Liver (tissue), 9 donors: ENCODE results near the gene EXOC6B. TPM values are rescaled to one million over a fixed set of nuclear protein-coding genes. Genes with fewer than 3 reads are reported as not detected.

Source experiments
- DNase-seq: peaks from one replicate; pipeline ENCODE4 v3.0.0-alpha.2; 2017; ENCODE audit warnings: low spot score
- H3K27ac ChIP-seq, 2 donors: one replicate each; pipeline ENCODE4 v1.7.0; 2013; ENCODE audit warnings: inconsistent platforms in 2 of 2, low read length in 2 of 2, control low read depth in 1 of 2, low read depth in 1 of 2, mild to moderate bottlenecking in 1 of 2
- H3K27me3 ChIP-seq, 4 donors: one replicate each; pipeline versions ENCODE4 v1.6.1 to v1.7.0; 2013; ENCODE audit warnings: low read length in 3 of 4, inconsistent platforms in 1 of 4, mild to moderate bottlenecking in 1 of 4, moderate library complexity in 1 of 4; ENCODE audit not compliant: control insufficient read depth in 4 of 4, insufficient read depth in 4 of 4
- H3K36me3 ChIP-seq, 4 donors: one replicate each; pipeline versions ENCODE4 v1.6.1 to v1.7.0; 2013; ENCODE audit warnings: low read length in 3 of 4, mild to moderate bottlenecking in 3 of 4, low read depth in 1 of 4, moderate library complexity in 1 of 4; ENCODE audit not compliant: control insufficient read depth in 4 of 4, insufficient read depth in 3 of 4
- H3K4me1 ChIP-seq, 4 donors: one replicate each; pipeline versions ENCODE4 v1.6.1 to v1.7.0; 2013; ENCODE audit warnings: low read length in 3 of 4, mild to moderate bottlenecking in 3 of 4, moderate library complexity in 1 of 4; ENCODE audit not compliant: control insufficient read depth in 4 of 4, insufficient read depth in 4 of 4
- H3K4me3 ChIP-seq, 3 donors: one replicate each; pipeline versions ENCODE4 v1.6.1 to v1.7.0; 2013; ENCODE audit warnings: low read length in 3 of 3, control low read depth in 1 of 3, low read depth in 1 of 3, mild to moderate bottlenecking in 1 of 3
- H3K9ac ChIP-seq, 2 donors: one replicate each; pipeline ENCODE4 v1.7.0; 2013; ENCODE audit warnings: low read length in 2 of 2, mild to moderate bottlenecking in 2 of 2, moderate library complexity in 2 of 2, control low read depth in 1 of 2, low read depth in 1 of 2
- H3K9me3 ChIP-seq, 4 donors: one replicate each; pipeline versions ENCODE4 v1.6.1 to v1.7.0; 2013; ENCODE audit warnings: low read length in 3 of 4; ENCODE audit not compliant: control insufficient read depth in 4 of 4
- CTCF ChIP-seq: fragments of 150-350 bp; IDR thresholded peaks from 2 replicates; pipeline ENCODE4 v1.5.1; 2017; ENCODE audit warnings: improper control_type of control experiment, low read depth, low read length; ENCODE audit not compliant: missing input control
- FOXA1 ChIP-seq: IDR thresholded peaks from 2 replicates; pipeline ENCODE4 v1.6.1; 2016; ENCODE audit warnings: antibody characterized with exemption
- FOXA2 ChIP-seq: IDR thresholded peaks from 2 replicates; pipeline ENCODE4 v1.6.1; 2016; ENCODE audit warnings: antibody characterized with exemption
- HNF4G ChIP-seq: IDR thresholded peaks from 2 replicates; pipeline ENCODE4 v1.6.1; 2016; ENCODE audit warnings: antibody characterized with exemption
- JUND ChIP-seq, 2 donors: IDR thresholded peaks; 2 replicates each; pipeline ENCODE4 v1.6.1; 2016; ENCODE audit warnings: antibody characterized with exemption in 2 of 2
- MAX ChIP-seq: IDR thresholded peaks from 2 replicates; pipeline ENCODE4 v1.6.1; 2016; ENCODE audit warnings: antibody characterized with exemption
- NR2F2 ChIP-seq: IDR thresholded peaks from 2 replicates; pipeline ENCODE4 v1.6.1; 2016; ENCODE audit warnings: antibody characterized with exemption
- RAD21 ChIP-seq, 2 donors: IDR thresholded peaks; 2 replicates each; pipeline ENCODE4 v1.6.1; 2016; ENCODE audit warnings: antibody characterized with exemption in 2 of 2, mild to moderate bottlenecking in 2 of 2
- REST ChIP-seq: IDR thresholded peaks from 2 replicates; pipeline ENCODE4 v1.6.1; 2016; ENCODE audit warnings: antibody characterized with exemption, mild to moderate bottlenecking
- SP1 ChIP-seq: IDR thresholded peaks from 2 replicates; pipeline ENCODE4 v1.6.1; 2018; ENCODE audit warnings: antibody characterized with exemption, mild to moderate bottlenecking
- TAF1 ChIP-seq: conservative IDR thresholded peaks from 2 replicates; pipeline ENCODE4 v1.6.1; 2016; ENCODE audit warnings: antibody characterized with exemption, mild to moderate bottlenecking
- YY1 ChIP-seq: IDR thresholded peaks from 2 replicates; pipeline ENCODE4 v1.6.1; 2016; ENCODE audit warnings: antibody characterized with exemption, mild to moderate bottlenecking
- ZBTB33 ChIP-seq: IDR thresholded peaks from 2 replicates; pipeline ENCODE4 v1.6.1; 2016; ENCODE audit warnings: antibody characterized with exemption
- WGBS: extraction: QIAGEN DNeasy Blood & Tissue Kit; methylation state at CpG from one replicate; pipeline ENCODE4 v1.1.7; 2013; 5-methylcytosine and 5-hydroxymethylcytosine counted together
- polyA plus RNA-seq, 2 donors: library from polyadenylated mRNA; stranded (reverse) in 1 of 2; unstranded in 1 of 2; fragments of 200-250 nt in 1 of 2; fragments of >200 nt in 1 of 2; fragmentation: Nextera tagmentation in 1 of 2; extraction: Ambion mirVana in 1 of 2; gene quantifications; one replicate each; pipeline versions ENCODE4 v1.2.1 to v1.2.3, GENCODE V29; 2013 to 2015
- total RNA-seq, 2 donors: library from RNA; depleted of rRNA; stranded (reverse); fragments of >200 nt; gene quantifications; one replicate each; pipeline ENCODE4 v1.2.3, GENCODE V29; 2014
- donor health status: healthy.
- donor health status: healthy.
- donor health status: healthy.
- donor health status: healthy.
- donor health status: healthy.

The EXOC6B gene
- total and polyA plus RNA-seq, 4 donors = 1.7 to 9.5 (median 5.5) TPM

- no peaks in the 10 kb centered on the region for H3K27me3 ChIP-seq
- no peak for DNase-seq
- peaks cover 3 to 11% (median 4%) of the 10 kb centered on the region in 4 donors for H3K4me1 ChIP-seq
- H3K36me3 ChIP-seq = no peaks in the 10 kb centered on the region
- no peaks in the 10 kb centered on the region for H3K9me3 ChIP-seq
- H3K4me3 ChIP-seq = no peak overlapping the region
- WGBS = 92% methylated on average over 5 of the region's 5 CpGs
- TF ChIP-seq YY1 (no peak), MAX (no peak), SP1 (no peak), CTCF (no peak), FOXA1 (no peak), RAD21 (IDR thresholded peaks at IDR 0.05) (no peak), TAF1 (no peak)
- H3K9ac ChIP-seq = no peak overlapping the region
- no peak overlapping the region for H3K27ac ChIP-seq
Observed at GRCh38 chr2:72689579-72690195, 136.1 kb downstream of the EXOC6B start.

GRCh38 chr2:72685638-72686213, 140.1 kb downstream of the EXOC6B start:
- Histone ChIP-seq H3K27me3 (no peaks in the 10 kb centered on the region), H3K4me3 (no peak overlapping the region), H3K36me3 (no peaks in the 10 kb centered on the region), H3K9me3 (no peaks in the 10 kb centered on the region), H3K9ac (no peak overlapping the region), H3K4me1 (no peaks in the 10 kb centered on the region), H3K27ac (no peak overlapping the region)
- no peak for DNase-seq
- 92% methylated on average over 3 of the region's 3 CpGs for WGBS
- TF ChIP-seq JUND (IDR thresholded peaks at IDR 0.05) (no peak), HNF4G (no peak), SP1 (no peak), NR2F2 (no peak), MAX (no peak), REST (no peak), FOXA2 (no peak), ZBTB33 (no peak)
